SK-N-SH (cell line): Measurements from ENCODE around the gene DUSP9. TPM values are rescaled to one million over a fixed set of nuclear protein-coding genes. Genes with fewer than 3 reads are reported as not detected.

ENCODE experiments used
- CTCF ChIA-PET: fragments of 300-600, 350-600 bp; formaldehyde crosslinking; extraction: SDS; loops from one replicate; lab custom pipeline; 2021; lab: Yijun Ruan, JAX
- POLR2A ChIA-PET: fragments of 350-600 bp; sonication (Branson Sonifier 250); formaldehyde crosslinking; extraction: SDS; loops from one replicate; lab custom pipeline; 2020; ENCODE audit warnings: antibody characterized with exemption, inconsistent platforms; lab: Yijun Ruan, JAX
- DNase-seq: peaks from one replicate; pipeline ENCODE4 v3.0.0; 2012
- H2AFZ ChIP-seq: fragments of 200-600 bp; sonication (generic); 2 replicates; pipeline ENCODE4 v1.8.1; 2016; ENCODE audit warnings: antibody characterized with exemption, mild to moderate bottlenecking, low read depth
- H3F3A ChIP-seq: fragments of 200-600 bp; sonication (generic); replicated peaks from 2 replicates; pipeline ENCODE3; 2016; ENCODE audit warnings: antibody characterized with exemption, mild to moderate bottlenecking; ENCODE audit not compliant: insufficient read depth
- H3K27ac ChIP-seq, 2 experiments: fragments of 200-500 bp in 1 of 2; fragments of 200-600 bp in 1 of 2; sonication (Bioruptor generic) in 1 of 2; sonication (generic), shearing (Covaris generic) in 1 of 2; 2 replicates each; pipeline versions ENCODE4 v1.5.1 to v1.6.1; 2014 to 2016; ENCODE audit warnings: low read depth in 2 of 2, inconsistent platforms in 1 of 2, low read length in 1 of 2, mild to moderate bottlenecking in 1 of 2, mixed read lengths in 1 of 2
- H3K27me3 ChIP-seq: fragments of 200-600 bp; sonication (generic), shearing (Covaris generic); 2 replicates; pipeline ENCODE4 v1.6.1; 2016; ENCODE audit warnings: mixed run types; ENCODE audit not compliant: insufficient read depth
- H3K36me3 ChIP-seq, 2 experiments: fragments of 200-500 bp in 1 of 2; fragments of 200-600 bp in 1 of 2; sonication (Bioruptor generic) in 1 of 2; sonication (generic) in 1 of 2; replicated peaks in 1 of 2; 2 replicates each; pipeline versions ENCODE3 to v1.5.1; 2014 to 2016; ENCODE audit warnings: low read length in 1 of 2, mild to moderate bottlenecking in 1 of 2; ENCODE audit not compliant: insufficient read depth in 2 of 2, control insufficient read depth in 1 of 2
- H3K4me1 ChIP-seq, 2 experiments: fragments of 200-500 bp in 1 of 2; fragments of 200-600 bp in 1 of 2; sonication (Bioruptor generic) in 1 of 2; sonication (generic), shearing (Covaris generic) in 1 of 2; 2 replicates each; pipeline versions ENCODE4 v1.5.1 to v1.6.1; 2014 to 2016; ENCODE audit warnings: low read depth in 1 of 2, low read length in 1 of 2, mixed run types in 1 of 2; ENCODE audit not compliant: insufficient read depth in 2 of 2, control insufficient read depth in 1 of 2
- H3K4me2 ChIP-seq: fragments of 200-600 bp; sonication (generic), shearing (Covaris generic); 2 replicates; pipeline ENCODE4 v1.6.1; 2017; ENCODE audit warnings: mixed run types
- H3K4me3 ChIP-seq, 2 experiments: fragments of 200-500 bp in 1 of 2; fragments of 200-600 bp in 1 of 2; sonication (Bioruptor generic) in 1 of 2; sonication (generic), shearing (Covaris generic) in 1 of 2; 2 replicates each; pipeline versions ENCODE4 v1.5.1 to v1.8.1; 2014 to 2016; ENCODE audit warnings: low read depth in 2 of 2, inconsistent platforms in 1 of 2, low read length in 1 of 2, mild to moderate bottlenecking in 1 of 2, mixed read lengths in 1 of 2, moderate library complexity in 1 of 2
- H3K79me2 ChIP-seq: fragments of 200-600 bp; sonication (generic); 2 replicates; pipeline ENCODE4 v1.8.1; 2017; ENCODE audit warnings: mild to moderate bottlenecking; ENCODE audit not compliant: insufficient read depth
- H3K9ac ChIP-seq: fragments of 200-600 bp; sonication (generic); 2 replicates; pipeline ENCODE4 v1.6.1; 2017; ENCODE audit warnings: mixed run types
- H3K9me2 ChIP-seq: fragments of 200-600 bp; sonication (generic); 2 replicates; pipeline ENCODE4 v1.6.1; 2017; ENCODE audit warnings: mixed run types
- H3K9me3 ChIP-seq: fragments of 200-600 bp; sonication (generic); 2 replicates; pipeline ENCODE4 v1.6.1; 2017; ENCODE audit warnings: mixed run types, mild to moderate bottlenecking, moderate library complexity
- H4K20me1 ChIP-seq: fragments of 200-600 bp; sonication (generic); 2 replicates; pipeline ENCODE4 v1.6.1; 2017; ENCODE audit warnings: mild to moderate bottlenecking, mixed run types; ENCODE audit not compliant: insufficient read depth
- CHD2 ChIP-seq: fragments of 150-350 bp; IDR thresholded peaks from 2 replicates; pipeline ENCODE4 v1.6.1; 2018; ENCODE audit warnings: low read length; ENCODE audit not compliant: partially characterized antibody
- ELF1 ChIP-seq: IDR thresholded peaks from 2 replicates; pipeline ENCODE4 v1.4.0; 2012
- EZH2phosphoT487 ChIP-seq: fragments of 200-600 bp; sonication (generic); IDR thresholded peaks from 2 replicates; pipeline ENCODE4 v1.6.1; 2017; ENCODE audit warnings: low read depth, mixed run types, mild to moderate bottlenecking, antibody characterized with exemption, moderate library complexity, borderline replicate concordance
- FOSL2 ChIP-seq: IDR thresholded peaks from 2 replicates; pipeline ENCODE4 v1.4.0; 2012; ENCODE audit warnings: low read depth, mild to moderate bottlenecking, moderate library complexity, borderline replicate concordance
- FOXJ3 ChIP-seq: sonication (generic); formaldehyde crosslinking; IDR thresholded peaks from 2 replicates; pipeline ENCODE4 v1.5.1; 2020; ENCODE audit warnings: mild to moderate bottlenecking, missing genetic modification reagents
- GABPA ChIP-seq: IDR thresholded peaks from 2 replicates; pipeline ENCODE4 v1.4.0; 2012; ENCODE audit warnings: low read depth, mild to moderate bottlenecking
- JUND ChIP-seq: IDR thresholded peaks from 2 replicates; pipeline ENCODE4 v1.4.0; 2012
- MEF2A ChIP-seq: IDR thresholded peaks from 2 replicates; pipeline ENCODE4 v1.4.0; 2012; ENCODE audit warnings: low read depth, borderline replicate concordance
- MXI1 ChIP-seq: IDR thresholded peaks from 2 replicates; pipeline ENCODE4 v1.6.1; 2012; ENCODE audit warnings: mild to moderate bottlenecking, low read depth, low read length, improper control_type of control experiment
- NRF1 ChIP-seq: IDR thresholded peaks from 2 replicates; pipeline ENCODE4 v1.6.1; 2012; ENCODE audit warnings: low read depth, mild to moderate bottlenecking, low read length
- POLR2AphosphoS5 ChIP-seq: IDR thresholded peaks from 2 replicates; pipeline ENCODE4 v1.6.1; 2012; ENCODE audit warnings: low read depth, low read length
- RFX5 ChIP-seq: IDR thresholded peaks from 2 replicates; pipeline ENCODE4 v1.6.1; 2012; ENCODE audit warnings: mild to moderate bottlenecking, improper control_type of control experiment, low read length
- RXRA ChIP-seq: IDR thresholded peaks from 2 replicates; pipeline ENCODE4 v1.4.0; 2012; ENCODE audit warnings: low read depth, mild to moderate bottlenecking, borderline replicate concordance
- SMC3 ChIP-seq: IDR thresholded peaks from 2 replicates; pipeline ENCODE4 v1.6.1; 2012; ENCODE audit warnings: low read depth, low read length, improper control_type of control experiment
- TAF1 ChIP-seq: IDR thresholded peaks from 2 replicates; pipeline ENCODE4 v1.6.1; 2012; ENCODE audit warnings: low read depth, mild to moderate bottlenecking, low read length, moderate library complexity, borderline replicate concordance
- WGBS: methylation state at CpG from one replicate; pipeline ENCODE4 v1.1.6; 2017; ENCODE audit warnings: low lambda C conversion rate; 5-methylcytosine and 5-hydroxymethylcytosine counted together
- polyA plus RNA-seq, 3 experiments: library from polyadenylated mRNA; depleted of rRNA; stranded (reverse); fragments of >200 nt; gene quantifications; 2 replicates each; pipeline ENCODE4 v1.2.3, GENCODE V29; 2012
- TF ChIP-seq, protein P1 (sequence below): IDR thresholded peaks from 2 replicates; pipeline ENCODE4 v1.6.1; 2012; ENCODE audit warnings: mild to moderate bottlenecking, low read depth, low read length, moderate library complexity
- TF ChIP-seq, protein P2 (sequence below): fragments of 150-350 bp; IDR thresholded peaks from 2 replicates; pipeline ENCODE4 v1.6.1; 2017; ENCODE audit warnings: antibody characterized with exemption, low read length, low read depth, borderline replicate concordance
- TF ChIP-seq, protein P3 (sequence below): IDR thresholded peaks from 2 replicates; pipeline ENCODE4 v1.4.0; 2012; ENCODE audit warnings: low read depth, borderline replicate concordance
- TF ChIP-seq, protein P4 (sequence below): IDR thresholded peaks from 2 replicates; pipeline ENCODE4 v1.4.0; 2012; ENCODE audit warnings: low read depth
- TF ChIP-seq, protein P5 (sequence below): fragments of 200-600 bp; sonication (generic); IDR thresholded peaks from 2 replicates; pipeline ENCODE4 v1.6.1; 2017; ENCODE audit warnings: antibody characterized with exemption, mild to moderate bottlenecking, moderate library complexity

The DUSP9 gene
- polyA plus RNA-seq, 1 of the 3 experiments (the other 2 are of a cell fraction): 0.05 TPM

DNA sequence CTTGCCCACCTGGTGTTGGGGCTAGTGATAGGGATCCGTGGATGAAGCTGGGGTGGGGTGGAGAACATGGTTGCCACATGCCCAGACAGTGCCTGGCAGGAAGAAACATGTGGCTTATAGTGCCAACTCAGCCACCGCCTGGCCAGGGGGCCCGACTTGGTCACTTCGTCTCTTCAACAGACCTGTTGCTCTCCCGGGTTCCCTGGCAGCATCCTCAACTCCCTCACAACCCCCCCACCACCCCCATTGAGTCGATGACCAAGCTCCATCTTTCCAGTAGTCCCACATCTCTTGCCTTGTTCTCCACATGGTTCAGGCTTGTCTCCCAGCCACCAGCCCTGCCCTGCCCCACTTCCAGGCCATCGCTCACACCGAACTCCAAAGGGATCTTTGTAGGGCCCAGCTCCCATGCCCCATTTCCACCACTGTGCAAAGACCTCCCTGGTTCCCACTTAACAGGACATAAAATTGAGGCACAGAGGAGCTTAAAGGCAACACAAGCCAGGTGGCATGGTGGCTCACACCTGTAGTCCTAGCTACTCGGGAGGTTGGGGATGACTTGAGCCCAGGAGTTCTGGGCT lies 18.8 kb downstream of the DUSP9 start (continued):
- TF ChIP-seq, protein P1, sequence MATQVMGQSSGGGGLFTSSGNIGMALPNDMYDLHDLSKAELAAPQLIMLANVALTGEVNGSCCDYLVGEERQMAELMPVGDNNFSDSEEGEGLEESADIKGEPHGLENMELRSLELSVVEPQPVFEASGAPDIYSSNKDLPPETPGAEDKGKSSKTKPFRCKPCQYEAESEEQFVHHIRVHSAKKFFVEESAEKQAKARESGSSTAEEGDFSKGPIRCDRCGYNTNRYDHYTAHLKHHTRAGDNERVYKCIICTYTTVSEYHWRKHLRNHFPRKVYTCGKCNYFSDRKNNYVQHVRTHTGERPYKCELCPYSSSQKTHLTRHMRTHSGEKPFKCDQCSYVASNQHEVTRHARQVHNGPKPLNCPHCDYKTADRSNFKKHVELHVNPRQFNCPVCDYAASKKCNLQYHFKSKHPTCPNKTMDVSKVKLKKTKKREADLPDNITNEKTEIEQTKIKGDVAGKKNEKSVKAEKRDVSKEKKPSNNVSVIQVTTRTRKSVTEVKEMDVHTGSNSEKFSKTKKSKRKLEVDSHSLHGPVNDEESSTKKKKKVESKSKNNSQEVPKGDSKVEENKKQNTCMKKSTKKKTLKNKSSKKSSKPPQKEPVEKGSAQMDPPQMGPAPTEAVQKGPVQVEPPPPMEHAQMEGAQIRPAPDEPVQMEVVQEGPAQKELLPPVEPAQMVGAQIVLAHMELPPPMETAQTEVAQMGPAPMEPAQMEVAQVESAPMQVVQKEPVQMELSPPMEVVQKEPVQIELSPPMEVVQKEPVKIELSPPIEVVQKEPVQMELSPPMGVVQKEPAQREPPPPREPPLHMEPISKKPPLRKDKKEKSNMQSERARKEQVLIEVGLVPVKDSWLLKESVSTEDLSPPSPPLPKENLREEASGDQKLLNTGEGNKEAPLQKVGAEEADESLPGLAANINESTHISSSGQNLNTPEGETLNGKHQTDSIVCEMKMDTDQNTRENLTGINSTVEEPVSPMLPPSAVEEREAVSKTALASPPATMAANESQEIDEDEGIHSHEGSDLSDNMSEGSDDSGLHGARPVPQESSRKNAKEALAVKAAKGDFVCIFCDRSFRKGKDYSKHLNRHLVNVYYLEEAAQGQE: no peak

DNA sequence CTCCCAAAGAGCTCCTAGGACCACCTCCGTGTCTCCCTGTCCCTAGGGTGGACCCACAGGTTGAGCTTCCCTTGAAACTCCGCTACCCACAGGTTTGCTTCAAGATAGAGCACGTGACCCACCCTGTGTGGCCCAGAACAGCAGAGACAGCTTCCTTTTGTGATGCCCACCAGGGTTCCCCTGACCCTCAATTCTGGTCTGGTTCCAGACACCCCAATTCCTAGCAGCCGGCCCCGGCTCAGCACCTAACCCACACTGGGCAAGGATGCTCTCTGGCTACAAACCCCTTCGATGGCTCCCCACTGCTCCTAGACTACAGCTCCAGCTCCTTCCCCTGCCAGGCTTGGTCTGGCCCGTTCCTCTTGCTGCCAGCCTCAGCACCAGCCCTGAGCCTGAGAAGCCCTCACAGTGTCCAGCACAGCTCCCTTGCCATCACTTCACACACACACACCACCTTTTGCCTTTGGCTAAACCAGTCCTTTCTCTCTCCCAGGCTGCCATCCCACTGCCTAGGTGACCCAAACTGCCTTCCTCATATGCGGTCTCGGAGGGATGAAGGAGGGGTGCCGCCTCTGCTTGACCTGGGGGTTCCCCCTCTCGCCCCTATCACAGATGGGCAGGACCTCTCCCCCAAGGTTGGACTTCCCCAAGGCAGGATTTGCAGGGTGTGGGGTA lies 20.4 kb downstream of the DUSP9 start:
- 0 out of 2 replicates have a peak, but pooled peaks cover 9% of the 10 kb centered on the region for H3K9me3 ChIP-seq
- no peak for TF ChIP-seq FOSL2
- TF ChIP-seq SMC3: no peak
- TF ChIP-seq FOXJ3 (CRISPR knock-in tag): no peak
- TF ChIP-seq POLR2AphosphoS5: no peak
- TF ChIP-seq RFX5: no peak
- no peak for TF ChIP-seq JUND
- TF ChIP-seq, protein P2, sequence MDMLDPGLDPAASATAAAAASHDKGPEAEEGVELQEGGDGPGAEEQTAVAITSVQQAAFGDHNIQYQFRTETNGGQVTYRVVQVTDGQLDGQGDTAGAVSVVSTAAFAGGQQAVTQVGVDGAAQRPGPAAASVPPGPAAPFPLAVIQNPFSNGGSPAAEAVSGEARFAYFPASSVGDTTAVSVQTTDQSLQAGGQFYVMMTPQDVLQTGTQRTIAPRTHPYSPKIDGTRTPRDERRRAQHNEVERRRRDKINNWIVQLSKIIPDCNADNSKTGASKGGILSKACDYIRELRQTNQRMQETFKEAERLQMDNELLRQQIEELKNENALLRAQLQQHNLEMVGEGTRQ: no peak
- no peak for TF ChIP-seq TAF1
- TF ChIP-seq GABPA: no peak
- TF ChIP-seq NRF1: no peak
- TF ChIP-seq, protein P3, sequence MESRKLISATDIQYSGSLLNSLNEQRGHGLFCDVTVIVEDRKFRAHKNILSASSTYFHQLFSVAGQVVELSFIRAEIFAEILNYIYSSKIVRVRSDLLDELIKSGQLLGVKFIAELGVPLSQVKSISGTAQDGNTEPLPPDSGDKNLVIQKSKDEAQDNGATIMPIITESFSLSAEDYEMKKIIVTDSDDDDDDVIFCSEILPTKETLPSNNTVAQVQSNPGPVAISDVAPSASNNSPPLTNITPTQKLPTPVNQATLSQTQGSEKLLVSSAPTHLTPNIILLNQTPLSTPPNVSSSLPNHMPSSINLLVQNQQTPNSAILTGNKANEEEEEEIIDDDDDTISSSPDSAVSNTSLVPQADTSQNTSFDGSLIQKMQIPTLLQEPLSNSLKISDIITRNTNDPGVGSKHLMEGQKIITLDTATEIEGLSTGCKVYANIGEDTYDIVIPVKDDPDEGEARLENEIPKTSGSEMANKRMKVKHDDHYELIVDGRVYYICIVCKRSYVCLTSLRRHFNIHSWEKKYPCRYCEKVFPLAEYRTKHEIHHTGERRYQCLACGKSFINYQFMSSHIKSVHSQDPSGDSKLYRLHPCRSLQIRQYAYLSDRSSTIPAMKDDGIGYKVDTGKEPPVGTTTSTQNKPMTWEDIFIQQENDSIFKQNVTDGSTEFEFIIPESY: no peak
- TF ChIP-seq, protein P4, sequence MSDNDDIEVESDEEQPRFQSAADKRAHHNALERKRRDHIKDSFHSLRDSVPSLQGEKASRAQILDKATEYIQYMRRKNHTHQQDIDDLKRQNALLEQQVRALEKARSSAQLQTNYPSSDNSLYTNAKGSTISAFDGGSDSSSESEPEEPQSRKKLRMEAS: no peak
- no peak for TF ChIP-seq MEF2A
- no peak for TF ChIP-seq EZH2phosphoT487
- TF ChIP-seq, protein P5, sequence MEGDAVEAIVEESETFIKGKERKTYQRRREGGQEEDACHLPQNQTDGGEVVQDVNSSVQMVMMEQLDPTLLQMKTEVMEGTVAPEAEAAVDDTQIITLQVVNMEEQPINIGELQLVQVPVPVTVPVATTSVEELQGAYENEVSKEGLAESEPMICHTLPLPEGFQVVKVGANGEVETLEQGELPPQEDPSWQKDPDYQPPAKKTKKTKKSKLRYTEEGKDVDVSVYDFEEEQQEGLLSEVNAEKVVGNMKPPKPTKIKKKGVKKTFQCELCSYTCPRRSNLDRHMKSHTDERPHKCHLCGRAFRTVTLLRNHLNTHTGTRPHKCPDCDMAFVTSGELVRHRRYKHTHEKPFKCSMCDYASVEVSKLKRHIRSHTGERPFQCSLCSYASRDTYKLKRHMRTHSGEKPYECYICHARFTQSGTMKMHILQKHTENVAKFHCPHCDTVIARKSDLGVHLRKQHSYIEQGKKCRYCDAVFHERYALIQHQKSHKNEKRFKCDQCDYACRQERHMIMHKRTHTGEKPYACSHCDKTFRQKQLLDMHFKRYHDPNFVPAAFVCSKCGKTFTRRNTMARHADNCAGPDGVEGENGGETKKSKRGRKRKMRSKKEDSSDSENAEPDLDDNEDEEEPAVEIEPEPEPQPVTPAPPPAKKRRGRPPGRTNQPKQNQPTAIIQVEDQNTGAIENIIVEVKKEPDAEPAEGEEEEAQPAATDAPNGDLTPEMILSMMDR: no peak
- TF ChIP-seq CHD2: no peak
- TF ChIP-seq MXI1: no peak
- TF ChIP-seq ELF1: no peak
- no peak for TF ChIP-seq RXRA
- TF ChIP-seq, all 33 proteins: peak for 0
- no peak overlapping the region for H3K9ac ChIP-seq
- 55% methylated on average over 10 of the region's 11 CpGs for WGBS
- no peaks in the 10 kb centered on the region for H3K9me2 ChIP-seq
- H3K4me1 ChIP-seq: peaks cover 0 to 3% of the 10 kb centered on the region in 2 experiments; a peak in 1 of 4 replicates
- peak overlapping the region in 1 of 2 experiments; percentile 35; a peak in 1 of 4 replicates for H3K4me3 ChIP-seq
- no peaks in the 10 kb centered on the region; the same call in 1 of the 2 replicates for H3K27me3 ChIP-seq
- no peaks in the 10 kb centered on the region for H3K79me2 ChIP-seq
- no peaks in the 10 kb centered on the region for H4K20me1 ChIP-seq
- CTCF ChIA-PET: interaction anchor here (0.6 to 10.5 kb wide), 25 partner anchors 11 to 725 kb away, joined by 3 to 128 read pairs (median 8); partner anchors contain the start of genes DUSP9 and SLC6A8
- no peaks in the 10 kb centered on the region for H3K36me3 ChIP-seq
- H3K27ac ChIP-seq: no peak overlapping the region
- DNase-seq: no peak
- H3F3A ChIP-seq: no peaks in the 10 kb centered on the region
- POLR2A ChIA-PET: interaction anchor here (0.5 to 1.2 kb wide), 2 partner anchors 113 to 216 kb away, joined by 3 to 4 read pairs; no protein-coding TSS in a partner anchor
- H3K4me2 ChIP-seq: no peak overlapping the region
- H2AFZ ChIP-seq: 0 out of 2 replicates have a peak overlapping the region, but pooled peaks have one; percentile 68
